NCI-H460 (cell line): ENCODE data around the gene SLC38A10. TPM values are rescaled to one million over a fixed set of nuclear protein-coding genes. Genes with fewer than 3 reads are reported as not detected.

Experiments used
- DNase-seq: peaks from one replicate; pipeline ENCODE4 v3.0.0-alpha.2; 2016; ENCODE audit warnings: low read depth; ENCODE audit errors: extremely low read depth
- total RNA-seq: library from RNA; depleted of rRNA; stranded (reverse); fragments of >200 nt; shearing (Covaris generic); gene quantifications from 2 replicates; pipeline ENCODE4 v1.2.3, GENCODE V29; 2014

Gene SLC38A10
- total RNA-seq, 1 experiment from 2014 or later, result 41.8 TPM

GRCh38 chr17:81282876-81283275 is 12.2 kb downstream of the SLC38A10 start:
- DNase-seq, result no peak

GRCh38 chr17:81282141-81282540 is 13.0 kb downstream of the SLC38A10 start:
- no peak for DNase-seq

DNA sequence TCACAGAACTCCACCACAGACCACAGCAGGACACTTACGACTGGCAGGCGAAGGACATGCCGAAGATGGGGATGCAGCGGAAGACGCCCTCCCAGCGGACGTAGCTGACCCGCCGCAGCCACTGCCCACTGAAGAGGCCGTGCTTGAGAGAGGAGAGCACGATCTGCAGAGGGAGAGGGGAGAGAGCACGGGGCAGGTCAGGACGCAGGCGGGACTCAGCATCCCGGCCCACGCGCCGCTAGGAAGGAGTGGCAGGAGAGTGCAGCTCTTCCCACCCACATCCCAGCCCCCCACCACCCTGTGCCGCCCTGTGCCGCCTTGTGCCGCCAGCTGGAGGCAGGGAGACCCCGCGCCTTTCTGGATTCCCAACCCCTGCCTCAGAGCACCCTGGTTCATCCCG is 14.5 kb downstream of the SLC38A10 start:
- no peak for DNase-seq

DNA sequence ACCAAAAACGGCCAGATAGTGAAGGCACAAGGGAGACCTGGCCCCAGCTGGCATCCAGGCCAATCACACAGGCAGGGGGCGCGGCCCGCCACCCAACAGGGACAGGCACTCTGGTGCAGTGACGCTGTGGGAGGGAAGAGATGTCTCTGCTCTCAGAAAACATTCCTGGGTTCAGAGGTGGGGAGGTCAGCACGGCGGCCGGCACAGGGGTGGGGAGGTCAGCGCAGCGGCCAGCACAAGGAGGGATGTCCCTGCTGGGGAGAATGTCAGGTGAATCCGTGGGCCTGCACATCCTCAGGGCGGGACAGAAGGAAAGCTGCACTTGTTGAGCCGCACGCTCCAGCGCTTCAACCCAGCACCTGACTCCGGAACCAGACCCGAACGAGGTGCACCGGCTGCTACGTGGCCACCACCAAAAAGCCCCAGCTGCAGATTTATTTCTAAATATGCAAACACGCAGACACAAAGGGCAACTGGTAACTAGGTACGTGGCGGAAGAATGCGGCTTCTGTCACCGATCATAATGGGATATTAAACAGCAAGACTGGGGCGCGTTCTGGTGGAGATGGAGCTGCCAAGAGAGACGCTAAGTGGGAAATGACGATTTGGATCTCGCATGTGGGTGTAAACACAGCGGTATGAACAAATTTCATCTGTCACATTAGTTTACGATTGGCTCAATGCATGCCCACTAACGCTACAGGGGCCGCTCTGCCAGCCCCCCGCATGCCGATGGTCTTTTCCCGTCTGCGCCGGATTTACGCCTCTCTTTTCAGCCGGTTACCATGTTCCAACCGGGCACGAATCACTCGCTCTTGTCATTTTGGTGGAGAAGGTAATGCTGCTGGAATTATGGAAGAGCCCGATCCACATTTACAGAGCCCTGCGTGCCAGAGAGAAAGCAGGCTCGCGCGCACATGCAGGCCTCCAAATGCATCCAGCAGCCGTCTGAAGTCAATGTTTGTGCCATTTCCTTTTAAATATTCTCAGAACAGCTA is 15.5 kb downstream of the SLC38A10 start:
- DNase-seq, result no peak

- DNase-seq, result no peak
These were observed 16.3 kb downstream of the SLC38A10 start for GRCh38 chr17:81278831-81279230.

- DNase-seq, result no peak
These were observed 17.0 kb downstream of the SLC38A10 start for GRCh38 chr17:81277946-81278693.

- DNase-seq, result no peak
These were observed 17.7 kb downstream of the SLC38A10 start for GRCh38 chr17:81277421-81277820.

DNA sequence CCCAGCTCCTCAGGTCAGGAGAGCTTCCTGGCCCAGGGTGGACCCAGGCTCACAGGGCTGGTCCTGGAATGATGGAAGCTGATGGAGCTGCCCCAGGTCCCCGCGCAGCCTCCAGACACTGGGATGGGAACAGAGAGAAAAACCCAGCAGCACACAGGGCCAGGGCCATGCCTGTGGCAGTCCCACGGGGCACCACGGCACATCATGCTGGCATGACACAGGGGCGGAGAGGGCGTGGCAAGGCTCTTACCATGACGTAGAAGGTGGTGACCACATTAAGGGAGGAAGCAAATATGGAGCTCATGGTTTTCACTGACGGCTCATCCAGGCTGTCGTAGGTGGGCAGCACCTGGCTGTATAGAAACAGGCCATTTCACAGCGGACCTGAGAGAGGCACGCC is 18.3 kb downstream of the SLC38A10 start:
- DNase-seq, result no peak

GRCh38 chr17:81274471-81274855 is 20.6 kb downstream of the SLC38A10 start:
- DNase-seq, result no peak

GRCh38 chr17:81273698-81274470 is 21.2 kb downstream of the SLC38A10 start:
- no peak for DNase-seq

DNA sequence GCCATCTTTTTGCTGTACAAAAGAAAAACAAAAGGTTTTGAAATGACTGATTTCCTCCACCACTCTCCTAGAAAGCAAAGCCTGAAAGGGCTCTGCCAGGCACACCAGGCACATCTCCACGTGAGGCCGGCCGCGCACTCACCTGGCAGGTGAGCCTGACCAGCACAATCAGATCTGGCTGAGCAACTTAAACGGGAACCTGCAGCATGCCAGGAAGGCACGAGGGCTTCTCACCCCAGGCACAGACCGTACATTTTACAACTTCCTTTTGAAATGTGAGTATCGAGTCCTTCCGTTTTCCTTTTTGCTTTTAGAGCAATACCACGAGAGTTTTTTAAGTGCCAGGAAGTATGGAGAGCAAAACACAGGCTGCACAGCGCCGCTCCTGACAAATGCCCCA is 22.5 kb downstream of the SLC38A10 start:
- no peak for DNase-seq

DNA sequence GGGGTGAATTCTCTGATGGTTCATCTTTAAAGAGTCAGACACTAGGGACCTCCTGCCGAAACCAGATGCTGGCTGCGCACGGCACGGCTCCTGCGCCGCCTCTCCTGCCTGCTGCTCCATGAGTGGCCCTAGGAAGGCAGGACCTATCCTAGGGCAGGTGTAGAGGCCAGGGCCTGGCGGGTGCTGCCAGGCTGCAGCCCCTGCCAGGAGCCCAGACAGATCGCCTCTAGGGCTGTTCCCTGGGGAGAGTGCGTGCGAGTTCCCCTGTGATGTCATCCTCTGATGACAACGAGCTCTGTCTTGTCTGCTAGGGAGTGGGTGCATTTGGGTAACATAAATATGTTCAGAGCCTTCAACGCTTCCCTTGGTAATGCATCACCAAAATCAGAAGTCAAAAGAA is 23.9 kb downstream of the SLC38A10 start:
- no peak for DNase-seq

- no peak for DNase-seq
These were observed 24.8 kb downstream of the SLC38A10 start for GRCh38 chr17:81270279-81270678.

DNA sequence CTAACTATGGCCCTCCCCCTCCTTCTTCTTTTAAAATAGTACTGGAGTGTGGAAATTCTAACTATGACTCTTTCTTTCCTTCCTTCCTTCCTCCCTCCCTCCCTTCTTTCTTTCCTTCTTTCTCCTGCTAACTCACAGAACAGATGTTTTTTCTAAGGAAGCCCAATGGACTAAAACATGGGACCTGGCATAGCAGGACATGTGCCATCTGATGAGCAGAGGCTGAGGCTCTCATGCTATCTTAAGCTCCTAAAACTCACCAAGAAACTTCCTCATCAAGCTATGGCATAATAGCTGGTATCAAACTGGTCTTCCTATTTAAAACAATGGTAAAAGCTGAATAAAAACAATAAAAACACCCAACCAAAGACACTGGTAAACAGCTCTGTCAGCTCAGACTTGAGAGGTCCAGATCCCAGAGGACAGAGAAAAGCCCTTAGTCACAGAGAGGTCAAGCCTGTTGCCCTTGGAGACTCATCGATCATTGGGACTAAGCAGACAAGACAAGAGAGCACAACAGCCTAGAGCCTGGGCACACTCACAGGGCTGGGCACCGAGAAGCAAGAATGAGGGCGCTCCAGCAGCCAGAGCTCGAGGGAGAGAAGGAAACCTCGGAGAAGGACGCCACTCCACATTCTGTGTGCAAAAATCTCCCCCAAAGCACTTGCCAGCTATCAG is 27.6 kb downstream of the SLC38A10 start:
- no peak for DNase-seq

GRCh38 chr17:81265576-81265975 is 29.5 kb downstream of the SLC38A10 start:
- no peak for DNase-seq

DNA sequence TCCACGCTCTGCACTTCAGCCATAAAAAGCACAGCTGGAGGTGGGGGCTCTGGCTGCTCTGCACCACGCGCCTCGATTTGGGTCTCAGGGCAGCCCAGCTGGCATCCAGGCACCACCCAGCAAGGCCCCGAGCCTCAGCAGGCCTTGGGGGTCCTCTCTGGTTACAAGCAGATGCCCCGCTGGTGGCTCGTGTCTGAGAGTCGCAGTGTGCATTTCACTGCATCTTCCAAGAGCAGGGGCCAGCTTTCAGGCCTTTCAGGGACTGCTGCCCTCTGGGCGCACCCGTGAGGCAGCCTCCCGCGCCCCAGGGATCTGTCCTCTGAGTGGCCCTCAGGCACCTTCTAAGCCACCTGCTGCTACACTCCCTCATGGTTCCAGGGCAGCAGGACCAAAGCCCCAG is 30.5 kb downstream of the SLC38A10 start:
- no peak for DNase-seq

GRCh38 chr17:81263371-81264181 is 31.5 kb downstream of the SLC38A10 start:
- no peak for DNase-seq

DNA sequence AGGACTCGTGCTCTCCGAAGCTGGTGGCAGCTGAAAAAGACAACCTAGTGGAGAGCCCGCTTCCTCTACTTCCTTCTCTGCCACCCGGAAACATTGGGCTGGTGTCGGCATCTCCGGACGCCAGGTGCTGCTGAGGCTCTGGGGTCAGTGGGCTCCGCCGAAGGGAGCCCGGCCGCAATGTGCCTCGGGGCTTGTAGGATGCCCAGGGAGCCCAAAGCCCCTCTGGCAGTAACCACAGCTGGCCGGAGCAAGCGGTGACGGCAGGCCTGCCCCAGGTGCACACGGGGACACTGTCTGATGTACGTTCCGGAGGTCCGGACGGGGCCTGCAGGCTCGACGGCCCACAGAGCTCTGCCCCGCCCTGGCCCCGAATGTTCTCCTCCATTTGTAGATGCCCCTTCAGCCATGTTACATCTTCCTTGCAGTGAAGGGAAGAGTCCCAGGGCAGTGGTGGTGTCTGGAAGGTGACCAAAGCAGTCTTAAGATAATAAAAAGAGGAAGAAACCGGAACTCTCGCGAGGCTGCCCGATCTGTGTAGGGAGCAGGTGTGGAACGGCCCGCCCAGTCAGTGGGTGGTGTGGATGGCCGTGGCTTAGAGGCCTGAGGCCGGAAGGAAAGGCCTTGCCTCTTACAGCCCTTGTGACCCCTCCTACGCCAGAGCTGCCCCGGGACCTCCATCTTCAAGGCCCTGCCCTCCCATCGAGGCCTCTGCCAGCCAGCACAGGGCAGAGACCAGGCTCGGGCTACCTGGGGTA is 33.3 kb downstream of the SLC38A10 start:
- no peak for DNase-seq

- DNase-seq, result no peak
These were observed 34.0 kb downstream of the SLC38A10 start for GRCh38 chr17:81261096-81261495.
